HG03066 (cell line): ENCODE results near the gene CFAP57.

Experiments
- ATAC-seq: cut with Tn5 transposase; IDR thresholded peaks from one replicate; pipeline ENCODE4 v1.9.1; 2021; ENCODE audit warnings: low read depth; ENCODE audit not compliant: unreplicated experiment

CFAP57 gene

DNA sequence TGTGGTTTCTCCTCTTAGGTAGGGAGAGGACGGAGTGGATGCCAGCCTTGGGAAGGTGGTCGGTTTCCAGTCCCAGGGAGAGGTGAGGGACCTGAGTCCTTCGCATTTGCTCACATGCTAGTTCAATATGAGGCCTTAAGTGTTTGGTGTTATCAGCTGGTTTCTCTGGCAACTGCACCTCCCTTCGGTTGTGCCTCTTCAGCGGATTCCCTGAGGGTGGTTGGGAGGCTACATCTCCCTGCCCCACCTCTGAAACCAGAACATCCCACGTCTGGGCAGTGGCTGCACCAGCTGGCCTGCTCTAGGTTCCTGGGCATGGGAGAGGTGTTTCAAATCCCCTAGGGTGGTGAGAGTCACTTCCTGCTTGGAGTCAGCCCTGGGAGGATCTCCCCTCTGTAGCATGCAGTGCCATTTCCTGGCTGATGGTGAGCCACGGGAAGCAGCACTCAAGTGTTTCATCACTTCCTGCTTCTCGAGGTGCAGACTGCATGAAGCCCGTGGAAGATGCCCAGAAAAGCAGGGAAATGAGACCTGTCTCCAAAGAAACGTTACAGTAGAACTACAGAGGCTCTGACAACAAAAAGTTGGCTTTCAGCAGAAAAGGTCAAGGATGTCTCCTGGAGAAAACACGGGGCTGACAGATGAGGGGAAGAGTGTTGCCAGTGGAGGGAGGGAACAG, 102.1 kb downstream of the CFAP57 start:
- ATAC-seq = no peak

DNA sequence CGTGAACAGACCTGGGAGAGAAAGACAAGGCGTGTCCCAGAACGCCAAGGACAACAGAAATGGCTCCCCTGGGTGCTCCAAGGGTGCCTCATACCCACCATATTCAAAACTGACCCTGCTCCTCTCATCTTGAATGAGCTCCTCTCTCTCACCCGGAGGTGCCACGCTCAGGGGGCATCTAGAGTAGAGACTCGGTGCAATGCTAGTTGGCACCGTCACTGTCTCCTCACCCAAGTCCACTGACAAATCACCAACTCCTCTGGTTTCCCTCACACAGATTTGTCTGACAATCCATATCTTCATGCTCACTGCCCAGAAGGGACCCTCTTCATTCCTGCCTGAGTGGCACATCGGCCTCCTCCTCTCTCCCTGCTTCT, 102.7 kb downstream of the CFAP57 start:
- ATAC-seq = no peak

DNA sequence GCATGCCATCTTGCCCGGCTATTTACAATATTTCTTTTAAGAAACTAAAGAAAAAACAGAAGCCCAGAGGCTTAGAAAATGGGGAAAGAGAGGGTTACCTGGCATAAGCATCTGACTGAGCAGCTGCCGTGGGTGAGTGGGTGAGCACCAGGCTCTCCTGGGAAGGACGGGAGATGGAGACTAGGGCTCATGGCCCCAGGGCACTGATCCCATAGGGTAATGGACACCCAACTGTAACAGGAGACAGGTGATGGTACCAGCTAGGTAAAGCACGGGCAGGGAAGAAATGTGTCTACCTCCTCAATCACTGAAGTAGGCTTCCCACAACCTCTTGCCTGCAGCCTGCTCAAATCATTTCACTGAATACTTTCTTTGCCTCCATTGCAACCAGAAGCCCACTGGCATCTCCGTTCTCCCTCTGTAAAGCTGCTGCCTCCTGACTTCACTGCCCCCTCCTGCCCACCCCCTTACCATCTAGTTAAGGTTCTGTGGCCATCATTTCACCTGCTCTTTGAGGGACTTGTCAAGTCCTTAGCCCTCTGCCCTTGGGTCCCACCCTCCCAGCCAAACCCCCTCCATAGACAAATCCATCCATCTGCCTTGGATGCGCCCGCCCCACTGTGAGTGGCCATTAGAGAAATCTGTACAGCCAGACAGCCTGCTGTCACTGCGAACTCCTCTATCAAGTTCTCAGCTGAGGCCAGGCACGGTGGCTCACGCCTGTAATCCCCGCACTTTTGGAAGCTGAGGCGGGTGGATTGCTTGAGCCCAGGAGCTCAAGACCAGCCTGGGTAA, 103.9 kb downstream of the CFAP57 start:
- no peak for ATAC-seq

DNA sequence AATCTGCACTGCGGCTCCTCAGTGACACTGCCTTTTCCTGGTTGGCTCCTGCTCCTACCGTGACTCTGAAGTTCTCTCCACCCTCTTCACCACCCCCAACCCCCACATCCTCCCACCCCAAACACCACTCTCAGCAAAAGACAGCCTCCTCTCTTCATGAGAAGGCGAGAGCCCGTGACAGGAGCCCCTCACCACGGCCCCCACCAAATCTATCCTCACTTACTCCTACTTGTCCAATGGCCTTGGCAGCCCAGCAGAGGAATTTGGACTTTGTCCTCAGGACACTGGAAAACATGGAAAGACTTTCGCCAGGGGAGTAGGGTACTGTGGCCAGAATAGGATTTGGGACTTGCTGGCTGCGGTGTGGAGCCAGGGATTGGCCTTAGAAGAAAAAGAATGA, 104.5 kb downstream of the CFAP57 start:
- no peak for ATAC-seq

GRCh38 chr1:43277116-43277876, 105.2 kb downstream of the CFAP57 start:
- ATAC-seq = no peak

DNA sequence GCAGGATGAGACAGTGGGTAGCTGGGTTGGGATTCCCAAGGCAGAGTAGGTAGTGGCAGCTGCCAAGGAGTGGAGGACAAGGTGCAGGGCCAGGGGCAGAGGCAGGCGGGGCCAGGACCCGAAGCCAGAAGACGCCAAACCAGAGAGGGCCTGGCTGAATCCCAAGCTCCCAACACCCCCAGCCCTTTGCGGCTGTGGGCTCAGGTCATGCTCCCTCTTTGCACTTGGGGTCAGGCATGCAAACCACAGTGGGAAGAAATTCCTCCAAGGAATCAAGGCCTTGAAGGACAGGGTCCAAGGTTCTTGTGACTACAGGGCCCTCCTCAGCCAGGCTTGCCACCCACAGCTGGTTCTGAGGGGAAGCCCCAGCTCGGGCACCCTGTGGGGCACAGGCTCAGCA, 107.0 kb downstream of the CFAP57 start:
- no peak for ATAC-seq

- no peak for ATAC-seq
Observed at GRCh38 chr1:43279666-43280065, 107.5 kb downstream of the CFAP57 start.

GRCh38 chr1:43280692-43281091, 108.6 kb downstream of the CFAP57 start:
- ATAC-seq = no peak

DNA sequence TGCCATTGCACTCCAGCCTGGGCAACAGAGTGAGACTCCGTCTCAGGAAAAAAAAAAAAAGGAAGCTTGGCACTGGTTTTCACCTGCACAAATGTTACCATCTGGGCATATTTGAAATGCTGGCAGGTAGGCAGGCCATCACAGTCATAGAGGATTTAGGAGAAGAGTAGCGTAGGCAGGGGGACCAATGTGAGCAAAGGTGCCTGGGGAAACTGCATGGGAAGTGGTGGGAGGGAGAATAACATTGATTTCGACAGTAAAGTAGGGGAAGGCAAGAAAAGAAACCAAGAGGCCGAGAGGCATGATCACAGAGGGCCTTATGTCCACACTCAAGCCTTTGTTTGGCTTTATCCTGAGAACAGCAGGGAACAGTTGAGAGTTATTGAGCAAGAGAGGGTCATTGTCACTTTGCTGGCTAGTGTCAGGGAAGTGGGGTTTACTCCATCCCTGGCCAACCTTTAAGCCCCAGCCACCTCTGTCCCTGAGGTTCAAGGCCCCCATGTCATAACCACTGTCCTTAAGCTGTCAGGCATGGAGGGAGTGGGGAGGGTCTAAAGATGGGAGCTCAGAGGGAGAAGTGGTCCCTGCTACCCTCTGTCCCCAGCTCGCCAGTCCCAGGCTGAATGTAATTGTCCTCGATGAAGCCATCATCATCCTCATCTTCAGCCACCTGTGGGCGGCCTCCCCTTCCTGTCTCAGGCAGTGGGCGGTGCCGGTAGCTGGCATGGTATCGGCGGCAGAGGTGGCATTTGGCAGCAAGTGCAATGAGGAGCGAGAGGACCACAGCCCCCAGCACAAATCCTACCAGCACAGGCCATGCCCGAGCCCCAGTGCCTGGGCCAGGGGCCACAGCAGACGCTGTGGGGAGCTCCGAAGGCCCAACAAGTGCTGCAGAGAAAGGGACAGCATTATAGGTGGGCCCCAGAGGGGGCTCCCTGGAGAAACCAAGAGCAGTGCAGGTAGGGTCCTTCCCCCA, 110.4 kb downstream of the CFAP57 start:
- no peak for ATAC-seq

- ATAC-seq = no peak
Observed at GRCh38 chr1:43284065-43284464, 111.9 kb downstream of the CFAP57 start.

- no peak for ATAC-seq
Observed at GRCh38 chr1:43284546-43285110, 112.5 kb downstream of the CFAP57 start.

DNA sequence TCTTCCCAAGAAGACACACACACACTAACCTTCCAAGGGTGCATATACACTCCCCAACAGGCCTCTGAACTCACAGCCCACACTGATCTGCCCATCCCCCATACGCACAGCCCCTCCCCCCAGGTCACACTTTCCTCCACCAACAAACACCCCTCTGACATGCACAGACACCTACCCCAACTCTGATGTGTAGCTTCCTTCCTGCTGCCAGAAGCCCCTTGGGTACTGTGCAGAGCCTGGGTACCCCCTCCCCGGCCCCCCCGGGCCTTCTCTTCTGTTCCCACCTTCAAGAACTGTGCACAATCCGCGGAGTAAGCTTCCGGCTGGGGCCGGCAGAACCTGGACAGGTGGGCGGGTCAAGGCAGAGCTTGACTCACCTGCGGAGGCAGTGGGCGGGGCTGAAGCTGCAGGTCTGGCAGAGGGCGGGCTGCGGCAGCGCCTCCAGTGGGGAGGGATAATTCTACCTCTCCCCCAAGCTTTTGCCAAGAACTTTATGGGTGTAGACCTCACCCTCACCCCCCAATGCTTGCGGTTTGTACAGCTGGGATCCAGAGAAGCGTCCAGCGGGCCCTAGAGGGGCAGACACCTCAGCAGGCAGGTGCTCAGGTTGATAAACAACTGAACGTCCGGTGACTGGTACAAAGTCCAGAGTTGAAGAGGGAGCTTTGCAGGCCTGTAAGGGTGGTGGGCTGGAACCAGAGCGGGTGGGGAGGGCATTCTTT, 113.3 kb downstream of the CFAP57 start, which contains the start of gene C1orf210:
Gene C1orf210 (minus strand): TSS at position 313 of the 722 bp plus-strand sequence. CDS start 2,311 bp downstream, outside the sequence.
- ATAC-seq = no peak

- ATAC-seq = no peak
Observed at GRCh38 chr1:43286115-43286514, 114.0 kb downstream of the CFAP57 start.

- no peak for ATAC-seq
Observed at GRCh38 chr1:43286533-43286932, 114.4 kb downstream of the CFAP57 start.

- ATAC-seq = no peak
Observed at GRCh38 chr1:43288058-43288784, 116.1 kb downstream of the CFAP57 start.

- no peak for ATAC-seq
Observed at GRCh38 chr1:43288785-43289706, 116.9 kb downstream of the CFAP57 start.

DNA sequence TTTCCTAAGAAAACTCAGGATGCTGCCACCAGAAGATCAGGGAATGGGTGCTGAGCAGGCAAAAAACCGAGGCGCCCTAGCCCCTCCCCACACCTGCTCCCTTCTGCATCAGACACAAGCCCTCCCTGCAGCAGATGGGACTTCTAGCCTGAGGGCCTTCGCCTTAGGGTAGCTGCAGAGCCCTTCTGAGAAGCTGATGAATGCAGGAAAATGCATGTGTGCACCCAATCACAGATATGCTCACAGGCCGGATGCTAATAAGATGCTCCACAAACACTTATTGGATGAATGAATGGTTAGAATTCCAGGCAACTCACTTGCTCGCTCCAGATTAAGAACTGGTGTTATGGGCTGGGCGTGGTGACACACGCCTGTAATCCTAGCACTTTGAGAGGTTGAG, 120.1 kb downstream of the CFAP57 start:
- ATAC-seq = no peak
